ENCODE data around the gene ZNF280C.

Gene ZNF280C

GRCh38 chrX:130163398-130163797, 105.3 kb downstream of the ZNF280C start:
- in situ Hi-C loops (cut with HindIII; ENCODE audit: low pct_ligation_motif_present, low pct_unique_long_range_greater_than_20kb, low sequenced_read_pairs) = no loop called here
- no peak for DNase-seq

- DNase-seq = peak; percentile 35
- in situ Hi-C loops (cut with HindIII; ENCODE audit: low pct_ligation_motif_present, low pct_unique_long_range_greater_than_20kb, low sequenced_read_pairs) = no loop called here
Measured at GRCh38 chrX:130162094-130162735, 106.5 kb downstream of the ZNF280C start.

GRCh38 chrX:130159776-130160175, 108.9 kb downstream of the ZNF280C start:
- in situ Hi-C loops (cut with HindIII; ENCODE audit: low pct_ligation_motif_present, low pct_unique_long_range_greater_than_20kb, low sequenced_read_pairs) = no loop called here
- DNase-seq = no peak

GRCh38 chrX:130158311-130158710, 110.4 kb downstream of the ZNF280C start:
- no peak for DNase-seq
- in situ Hi-C loops (cut with HindIII; ENCODE audit: low pct_ligation_motif_present, low pct_unique_long_range_greater_than_20kb, low sequenced_read_pairs) = no loop called here

- in situ Hi-C loops (cut with HindIII; ENCODE audit: low pct_ligation_motif_present, low pct_unique_long_range_greater_than_20kb, low sequenced_read_pairs) = no loop called here
- no peak for DNase-seq
Measured at GRCh38 chrX:130155564-130155963, 113.1 kb downstream of the ZNF280C start.

Measured in ACHN (cell line).